Ishikawa (cell line): ENCODE data around the gene ARHGEF10L.

Source experiments
- CEBPB ChIP-seq: IDR thresholded peaks from 2 replicates; pipeline ENCODE4 v1.6.1; 2012
- CREB1 ChIP-seq: IDR thresholded peaks from 2 replicates; pipeline ENCODE4 v1.6.1; 2012; ENCODE audit warnings: low read depth
- EGR1 ChIP-seq: IDR thresholded peaks from 2 replicates; pipeline ENCODE4 v1.6.1; 2012
- EP300 ChIP-seq: IDR thresholded peaks from 2 replicates; pipeline ENCODE4 v1.6.1; 2012; ENCODE audit warnings: borderline replicate concordance
- FOXM1 ChIP-seq: IDR thresholded peaks from 2 replicates; pipeline ENCODE4 v1.6.1; 2012; ENCODE audit warnings: low read depth, borderline replicate concordance
- MAX ChIP-seq: IDR thresholded peaks from 2 replicates; pipeline ENCODE4 v1.6.1; 2012
- NFIC ChIP-seq: IDR thresholded peaks from 2 replicates; pipeline ENCODE4 v1.6.1; 2012
- RAD21 ChIP-seq: IDR thresholded peaks from 2 replicates; pipeline ENCODE4 v1.6.1; 2012; ENCODE audit warnings: low read depth
- REST ChIP-seq: IDR thresholded peaks from 2 replicates; pipeline ENCODE4 v1.6.1; 2012; ENCODE audit warnings: low read depth, mild to moderate bottlenecking
- TAF1 ChIP-seq: IDR thresholded peaks from 2 replicates; pipeline ENCODE4 v1.6.1; 2012; ENCODE audit warnings: low read depth, mild to moderate bottlenecking
- TCF12 ChIP-seq: IDR thresholded peaks from 2 replicates; pipeline ENCODE4 v1.6.1; 2012; ENCODE audit warnings: low read depth
- TEAD4 ChIP-seq: IDR thresholded peaks from 2 replicates; pipeline ENCODE4 v1.6.1; 2012
- USF1 ChIP-seq: IDR thresholded peaks from 2 replicates; pipeline ENCODE4 v1.6.1; 2012
- YY1 ChIP-seq: IDR thresholded peaks from 2 replicates; pipeline ENCODE4 v1.6.1; 2012; ENCODE audit warnings: low read depth
- ZBTB7A ChIP-seq: IDR thresholded peaks from 2 replicates; pipeline ENCODE4 v1.6.1; 2012; ENCODE audit warnings: low read depth

The ARHGEF10L gene

GRCh38 chr1:17729909-17730308, 190.4 kb downstream of the ARHGEF10L start:
- TF ChIP-seq YY1 (no peak), REST (no peak), RAD21 (no peak), USF1 (no peak), TCF12 (no peak), ZBTB7A (no peak), EGR1 (no peak), NFIC (no peak), TAF1 (no peak), FOXM1 (no peak)

DNA sequence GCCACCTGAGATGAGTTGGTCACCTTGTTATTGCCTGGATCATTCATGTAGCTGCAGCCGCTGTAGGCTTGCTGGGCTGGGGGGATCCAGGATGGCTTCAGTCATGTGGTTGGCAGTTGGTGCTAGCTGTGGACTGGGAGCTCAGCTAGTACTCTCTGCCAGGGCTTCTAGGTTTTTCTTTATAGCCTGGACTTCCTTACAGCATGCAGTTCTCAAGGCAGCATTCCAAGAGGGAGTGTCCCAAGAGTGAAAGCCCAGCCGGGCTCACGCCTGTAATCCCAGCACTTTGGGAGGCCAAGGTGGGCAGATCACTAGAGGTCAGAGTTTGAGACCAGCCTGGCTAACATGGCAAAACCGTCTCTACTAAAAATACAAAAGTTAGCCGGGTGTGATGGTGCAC, 192.0 kb downstream of the ARHGEF10L start:
- no peak for TF ChIP-seq FOXM1
- TF ChIP-seq YY1 = no peak
- TF ChIP-seq RAD21 = no peak
- no peak for TF ChIP-seq CREB1
- no peak for TF ChIP-seq EP300
- TF ChIP-seq ZBTB7A = no peak
- TF ChIP-seq CEBPB = no peak
- TF ChIP-seq USF1 = no peak
- TF ChIP-seq TEAD4 = no peak
- no peak for TF ChIP-seq TAF1
- no peak for TF ChIP-seq TCF12
- TF ChIP-seq MAX = no peak
- TF ChIP-seq REST = no peak
- TF ChIP-seq NFIC = no peak
- TF ChIP-seq EGR1 = no peak

- no peak for TF ChIP-seq ZBTB7A
- no peak for TF ChIP-seq NFIC
- TF ChIP-seq MAX = no peak
- no peak for TF ChIP-seq REST
These were observed 193.0 kb downstream of the ARHGEF10L start for GRCh38 chr1:17732475-17732874.

DNA sequence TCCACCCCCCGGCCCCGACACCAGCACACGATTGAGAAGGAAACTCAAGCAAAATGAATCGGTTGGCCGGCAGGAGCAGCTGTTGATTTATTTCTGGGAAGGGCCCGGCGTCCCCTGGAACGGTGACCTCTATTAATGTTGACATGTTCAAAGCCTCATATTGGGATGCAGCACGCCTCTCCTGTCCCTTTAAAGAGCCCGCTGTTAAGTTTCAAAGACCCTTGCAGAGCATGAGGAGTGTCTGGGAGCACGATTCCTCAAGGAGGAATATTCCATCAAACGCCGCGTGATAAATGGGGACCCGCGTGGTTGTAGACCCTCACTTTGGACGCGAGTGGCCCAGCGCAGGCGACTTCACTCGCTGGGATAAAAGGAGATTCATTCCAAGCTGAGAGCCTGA, 194.2 kb downstream of the ARHGEF10L start:
- no peak for TF ChIP-seq EGR1
- TF ChIP-seq CREB1 = no peak
- no peak for TF ChIP-seq TCF12
- TF ChIP-seq CEBPB = no peak
- no peak for TF ChIP-seq RAD21
- TF ChIP-seq TEAD4 = no peak
- no peak for TF ChIP-seq YY1
- TF ChIP-seq NFIC = no peak
- TF ChIP-seq REST = no peak
